IgD-negative memory B cell (primary cell): Measurements from ENCODE around the gene ZNF277. TPM values are rescaled to one million over a fixed set of nuclear protein-coding genes. Genes with fewer than 3 reads are reported as not detected.
"Not testable (repeated sequence)": the region's sequence is repeated elsewhere in the genome, so short reads cannot be mapped to it uniquely, and the experiment has no call there.

Experiments
- H3K27ac Mint-ChIP-seq, 3 donors: one replicate each; pipeline ENCODE4 v1.8.0; 2020 to 2022; ENCODE audit warnings: mild to moderate bottlenecking in 3 of 3, mixed read lengths in 3 of 3, moderate library complexity in 1 of 3
- H3K27me3 Mint-ChIP-seq: one replicate; pipeline ENCODE4 v1.8.0; 2021; ENCODE audit warnings: mixed read lengths
- H3K36me3 Mint-ChIP-seq: one replicate; pipeline ENCODE4 v1.8.0; 2020; ENCODE audit warnings: mild to moderate bottlenecking, mixed read lengths
- H3K4me1 Mint-ChIP-seq, 3 donors: one replicate each; pipeline ENCODE4 v1.8.0; 2020 to 2022; ENCODE audit warnings: mixed read lengths in 3 of 3, mild to moderate bottlenecking in 1 of 3
- H3K4me3 Mint-ChIP-seq, 4 donors: one replicate each; pipeline ENCODE4 v1.8.0; 2020 to 2022; ENCODE audit warnings: mild to moderate bottlenecking in 4 of 4, mixed read lengths in 4 of 4, moderate library complexity in 3 of 4
- H3K9me3 Mint-ChIP-seq, 3 donors: one replicate each; pipeline ENCODE4 v1.8.0; 2020 to 2021; ENCODE audit warnings: mixed read lengths in 3 of 3, mild to moderate bottlenecking in 1 of 3
- polyA plus RNA-seq: library from polyadenylated mRNA; unstranded; fragments of 300-500 nt; fragmentation: Illumina TruSeq; gene quantifications from one replicate; pipeline ENCODE4 v1.2.3, GENCODE V29; 2021

Gene ZNF277
- polyA plus RNA-seq, 1 donor from 2014 or later = 16.5 TPM

DNA sequence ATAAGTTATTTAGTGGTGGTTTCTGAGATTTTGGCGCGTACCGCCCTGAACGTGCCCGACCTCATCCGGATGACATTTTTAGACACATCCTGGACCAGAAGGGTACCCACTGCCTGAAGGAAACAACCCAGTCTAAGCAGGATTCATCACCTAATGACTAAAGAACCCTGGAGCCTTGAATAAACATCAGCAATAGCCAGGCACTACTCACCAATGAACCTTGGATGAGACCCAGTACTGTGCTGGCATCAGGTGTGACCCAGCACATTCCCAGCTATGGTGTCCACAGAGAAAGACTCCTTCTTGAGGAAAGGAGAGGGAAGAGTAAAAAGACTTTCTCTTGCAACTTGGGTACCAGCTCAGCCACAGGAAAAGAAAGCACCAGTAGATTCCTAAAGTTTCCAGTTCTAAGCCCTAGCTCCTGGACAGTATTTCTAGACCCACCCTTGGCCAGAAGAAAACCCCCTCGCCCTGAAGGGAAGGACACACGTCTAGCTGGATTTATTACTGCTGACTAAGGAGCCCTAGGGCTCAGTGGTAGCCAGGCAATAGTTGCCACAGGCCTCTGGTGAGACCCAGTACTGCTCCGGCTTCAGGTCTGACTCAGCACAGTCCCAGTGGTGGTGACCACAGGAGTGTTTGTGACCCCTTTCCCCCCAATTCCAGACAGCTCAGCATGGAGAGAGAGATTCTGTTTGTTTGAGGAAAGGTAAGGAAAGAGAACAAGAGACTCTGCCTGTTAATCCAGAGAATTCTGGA, 32.5 kb downstream of the ZNF277 start:
- H3K27ac Mint-ChIP-seq = no peak overlapping the region

DNA sequence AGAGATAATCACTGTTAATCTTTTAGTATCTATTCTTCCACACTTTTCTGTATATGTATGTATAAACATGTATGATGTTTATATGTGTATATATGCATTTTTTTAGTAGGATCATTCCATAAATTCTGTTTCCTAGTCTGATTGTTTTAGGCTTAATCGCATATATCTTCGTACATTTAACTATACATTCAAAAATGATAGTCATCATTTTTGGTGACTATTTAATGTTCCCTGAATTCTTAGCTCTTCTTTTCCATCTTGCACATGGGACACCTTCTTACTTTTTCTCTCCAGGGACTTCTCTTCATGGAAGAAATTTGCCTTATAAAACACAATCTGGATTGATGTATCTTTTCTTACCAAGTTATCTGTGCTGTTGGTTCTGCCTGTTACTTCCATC, 42.1 kb downstream of the ZNF277 start:
- Mint-ChIP-seq H3K27me3 (no peaks in the 10 kb centered on the region), H3K4me1 (peaks cover 10 to 29% (median 11%) of the 10 kb centered on the region in 3 donors)

More for the DNA sequence above, 32.5 kb downstream of the ZNF277 start:
- no peak overlapping the region for H3K4me3 Mint-ChIP-seq
- no peaks in the 10 kb centered on the region for H3K27me3 Mint-ChIP-seq
- no peaks in the 10 kb centered on the region for H3K4me1 Mint-ChIP-seq
- peaks cover 1 to 3% (median 2%) of the 10 kb centered on the region in 3 donors for H3K9me3 Mint-ChIP-seq
- peaks cover 13% of the 10 kb centered on the region for H3K36me3 Mint-ChIP-seq

DNA sequence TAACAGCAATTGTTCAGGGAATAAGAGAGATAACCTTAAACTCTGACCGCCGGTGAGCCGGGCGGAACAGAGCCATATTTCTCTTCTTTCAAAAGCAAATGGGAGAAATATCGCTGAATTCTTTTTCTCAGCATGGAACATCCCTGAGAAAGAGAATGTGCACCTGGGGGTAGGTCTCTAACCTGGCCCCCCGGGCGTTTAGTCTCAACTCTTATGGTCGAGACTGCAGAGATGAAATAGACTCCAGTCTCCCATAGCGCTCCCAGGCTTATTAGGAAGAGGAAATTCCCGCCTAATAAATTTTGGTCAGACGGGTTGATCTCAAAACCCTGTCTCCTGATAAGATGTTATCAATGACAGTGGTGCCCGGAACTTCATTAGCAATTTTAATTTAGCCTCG, 43.5 kb downstream of the ZNF277 start:
- not testable (repeated sequence) for H3K4me3 Mint-ChIP-seq, H3K36me3 Mint-ChIP-seq, H3K27me3 Mint-ChIP-seq, H3K9me3 Mint-ChIP-seq, H3K27ac Mint-ChIP-seq
- peaks cover 10 to 35% (median 14%) of the 10 kb centered on the region in 3 donors for H3K4me1 Mint-ChIP-seq

More for the DNA sequence above, 42.1 kb downstream of the ZNF277 start:
- Mint-ChIP-seq H3K27ac (no peak overlapping the region), H3K36me3 (peaks cover 2% of the 10 kb centered on the region), H3K9me3 (peaks cover 0 to 2% (median 0%) of the 10 kb centered on the region in 3 donors), H3K4me3 (no peak overlapping the region)

DNA sequence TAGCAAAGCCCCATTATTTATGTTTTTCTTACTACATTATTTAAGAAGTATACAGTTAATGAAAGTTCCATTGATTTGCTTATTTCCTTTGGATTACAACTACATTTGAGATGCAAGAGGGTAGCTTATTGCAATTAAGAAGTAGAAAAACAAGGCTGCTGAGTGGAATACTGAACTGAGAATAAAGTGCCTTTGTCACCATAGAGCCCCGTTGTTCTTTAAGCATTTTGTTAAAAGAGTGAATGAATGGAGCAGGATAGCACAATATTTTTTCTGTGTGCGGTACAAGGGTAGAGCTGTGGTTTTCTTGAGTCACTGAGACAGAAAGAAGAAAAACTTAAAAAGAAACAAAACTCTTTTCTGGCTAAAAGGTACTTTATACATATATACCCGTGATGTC, 45.6 kb downstream of the ZNF277 start:
- H3K4me3 Mint-ChIP-seq = no peak overlapping the region
- no peaks in the 10 kb centered on the region for H3K9me3 Mint-ChIP-seq
- H3K4me1 Mint-ChIP-seq = peaks cover 10 to 30% (median 23%) of the 10 kb centered on the region in 3 donors
- no peak overlapping the region for H3K27ac Mint-ChIP-seq
- no peaks in the 10 kb centered on the region for H3K27me3 Mint-ChIP-seq
- peaks cover 2% of the 10 kb centered on the region for H3K36me3 Mint-ChIP-seq

DNA sequence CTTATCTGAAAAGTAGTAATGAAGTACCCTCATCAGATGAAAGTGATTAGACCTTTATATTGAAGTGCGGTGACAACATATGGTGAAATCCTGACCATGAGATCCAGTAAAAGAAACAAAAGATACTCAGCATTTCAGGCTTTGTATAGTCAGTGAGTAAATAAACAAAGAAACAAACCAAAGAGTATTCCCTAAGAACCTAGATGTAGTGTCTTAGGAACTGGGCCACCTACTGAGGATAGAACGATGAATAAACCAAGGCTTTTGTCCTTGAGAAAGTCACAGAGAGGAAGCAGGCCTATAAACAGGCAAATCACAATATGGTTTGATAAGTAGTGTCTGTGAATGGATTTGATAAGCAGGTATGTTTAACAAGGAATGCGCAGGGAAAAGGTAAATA, 46.2 kb downstream of the ZNF277 start:
- H3K36me3 Mint-ChIP-seq = no peaks in the 10 kb centered on the region
- H3K4me3 Mint-ChIP-seq = no peak overlapping the region
- no peaks in the 10 kb centered on the region for H3K27me3 Mint-ChIP-seq
- H3K4me1 Mint-ChIP-seq = peaks cover 8 to 30% (median 23%) of the 10 kb centered on the region in 3 donors
- no peak overlapping the region for H3K27ac Mint-ChIP-seq
- H3K9me3 Mint-ChIP-seq = no peaks in the 10 kb centered on the region

DNA sequence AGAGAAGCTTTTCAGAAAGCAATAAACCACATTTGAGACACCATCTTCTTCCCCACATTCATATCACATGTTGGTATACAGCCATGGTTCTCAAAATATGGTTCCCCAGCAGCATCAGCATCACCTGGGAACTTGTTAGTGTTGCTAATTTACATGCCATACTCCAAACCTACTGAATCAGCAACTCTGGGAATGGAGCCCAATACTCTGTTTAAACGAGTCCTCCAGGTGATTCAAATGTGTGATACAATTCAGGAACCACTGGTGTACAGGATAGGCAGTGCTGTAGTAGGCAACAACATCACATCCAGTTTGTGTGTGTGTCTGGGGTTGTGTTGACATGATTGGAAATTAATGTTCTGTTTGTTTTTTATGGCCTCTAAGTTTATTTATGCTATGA, 47.7 kb downstream of the ZNF277 start:
- no peaks in the 10 kb centered on the region for H3K9me3 Mint-ChIP-seq
- no peak overlapping the region for H3K4me3 Mint-ChIP-seq
- H3K27ac Mint-ChIP-seq = peak overlapping the region in 1 of 3 donors; percentile 19
- H3K27me3 Mint-ChIP-seq = no peaks in the 10 kb centered on the region
- H3K4me1 Mint-ChIP-seq = peaks cover 9 to 30% (median 23%) of the 10 kb centered on the region in 3 donors
- no peaks in the 10 kb centered on the region for H3K36me3 Mint-ChIP-seq

DNA sequence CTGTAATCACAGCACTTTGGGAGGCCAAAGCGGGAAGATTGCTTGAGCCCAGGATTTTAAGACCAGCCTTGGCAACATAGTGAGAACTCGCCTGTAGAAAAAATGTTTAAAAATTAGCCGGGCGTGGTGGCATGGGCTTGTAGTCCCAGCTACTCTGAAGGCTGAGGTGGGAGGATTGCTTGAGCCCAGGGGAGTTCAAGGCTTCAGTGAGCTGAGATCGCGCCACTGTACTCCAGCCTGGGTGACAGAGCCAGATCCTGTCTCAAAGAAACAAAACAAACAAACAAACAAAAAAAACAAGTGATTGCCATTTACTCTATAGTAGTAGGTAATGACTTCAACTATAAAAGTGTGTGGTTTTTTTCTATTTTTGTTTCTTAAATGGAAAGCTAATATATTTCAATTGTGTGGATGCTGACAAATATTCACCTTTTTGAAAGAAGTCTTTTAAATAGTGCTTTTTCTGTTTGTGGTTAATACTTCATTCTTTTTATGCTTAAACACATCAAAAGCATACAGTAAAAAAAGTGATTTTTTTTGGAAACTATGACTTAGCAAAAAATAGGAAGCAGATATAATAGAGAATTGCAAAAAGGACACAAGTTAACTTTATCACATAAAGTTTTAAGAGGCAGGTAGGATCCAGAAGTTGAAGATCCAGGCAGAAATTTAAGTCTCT, 48.4 kb downstream of the ZNF277 start:
- H3K4me1 Mint-ChIP-seq = peaks cover 12 to 35% (median 23%) of the 10 kb centered on the region in 3 donors
- H3K9me3 Mint-ChIP-seq = no peaks in the 10 kb centered on the region
- no peaks in the 10 kb centered on the region for H3K36me3 Mint-ChIP-seq
- no peak overlapping the region for H3K4me3 Mint-ChIP-seq
- H3K27ac Mint-ChIP-seq = peak overlapping the region in 1 of 3 donors; percentile 19
- no peaks in the 10 kb centered on the region for H3K27me3 Mint-ChIP-seq

DNA sequence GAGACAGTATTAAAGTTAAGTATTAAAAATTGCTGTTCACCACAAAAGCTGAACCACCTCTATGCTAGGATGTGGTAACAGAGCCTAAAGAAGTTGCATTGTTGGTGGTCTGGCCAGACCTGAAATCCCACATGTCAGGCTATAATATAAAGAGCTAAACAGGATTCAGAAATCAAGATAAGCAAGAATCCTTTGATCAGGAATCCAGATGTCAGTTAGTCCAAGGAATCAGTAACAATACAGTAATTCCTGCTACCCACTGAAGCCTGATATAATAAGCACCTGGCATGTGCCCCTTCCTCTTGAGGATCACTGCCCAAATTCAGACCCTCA, 48.9 kb downstream of the ZNF277 start:
- H3K27ac Mint-ChIP-seq = no peak overlapping the region
- no peaks in the 10 kb centered on the region for H3K27me3 Mint-ChIP-seq
- H3K36me3 Mint-ChIP-seq = no peaks in the 10 kb centered on the region
- peaks cover 12 to 35% (median 23%) of the 10 kb centered on the region in 3 donors for H3K4me1 Mint-ChIP-seq
- H3K9me3 Mint-ChIP-seq = no peaks in the 10 kb centered on the region
- no peak overlapping the region for H3K4me3 Mint-ChIP-seq

DNA sequence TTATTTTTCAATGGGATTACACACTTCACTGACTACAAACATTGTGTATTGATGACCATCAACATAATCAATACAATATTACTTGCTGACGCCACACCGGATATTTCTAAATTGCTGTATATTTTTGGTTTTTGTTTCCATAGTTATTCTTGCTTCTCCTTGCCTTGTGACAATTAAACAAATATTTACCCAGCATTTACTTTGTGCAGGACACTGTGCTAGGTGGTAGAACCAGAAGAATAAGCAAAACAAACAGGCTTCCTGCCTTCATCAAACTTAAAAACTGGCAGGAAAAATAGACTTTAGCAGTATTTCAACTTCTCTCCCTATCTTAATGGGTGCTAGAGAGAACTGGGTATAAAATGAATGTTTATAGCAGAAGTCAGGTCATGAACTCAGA, 50.6 kb downstream of the ZNF277 start:
- Mint-ChIP-seq H3K27me3 (no peaks in the 10 kb centered on the region), H3K9me3 (no peaks in the 10 kb centered on the region), H3K4me3 (no peak overlapping the region), H3K27ac (no peak overlapping the region), H3K4me1 (peaks cover 6 to 25% (median 24%) of the 10 kb centered on the region in 3 donors), H3K36me3 (peaks cover 2% of the 10 kb centered on the region)

DNA sequence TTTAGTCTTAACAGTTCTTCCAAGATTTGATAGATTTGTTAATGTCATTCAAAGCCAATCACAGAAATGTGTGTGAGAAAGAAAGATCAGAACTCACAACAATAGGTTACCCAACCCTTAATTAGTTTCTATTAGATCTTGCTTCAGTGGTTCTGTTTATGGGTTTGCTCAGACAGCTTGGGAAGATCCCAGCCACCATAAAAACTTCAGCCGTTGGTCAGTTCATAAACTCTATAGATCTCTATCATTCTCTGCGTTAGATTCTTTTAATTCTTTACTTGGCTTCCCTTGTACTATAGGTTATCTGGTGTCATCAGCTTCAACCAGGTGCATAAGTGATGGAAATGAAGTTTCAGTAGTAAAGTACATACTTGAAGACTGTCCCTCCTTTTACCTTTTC, 54.4 kb downstream of the ZNF277 start:
- no peaks in the 10 kb centered on the region for H3K9me3 Mint-ChIP-seq
- H3K27ac Mint-ChIP-seq = no peak overlapping the region
- H3K27me3 Mint-ChIP-seq = no peaks in the 10 kb centered on the region
- peaks cover 6% of the 10 kb centered on the region for H3K36me3 Mint-ChIP-seq
- H3K4me1 Mint-ChIP-seq = peaks cover 7 to 21% (median 16%) of the 10 kb centered on the region in 3 donors
- H3K4me3 Mint-ChIP-seq = no peak overlapping the region

DNA sequence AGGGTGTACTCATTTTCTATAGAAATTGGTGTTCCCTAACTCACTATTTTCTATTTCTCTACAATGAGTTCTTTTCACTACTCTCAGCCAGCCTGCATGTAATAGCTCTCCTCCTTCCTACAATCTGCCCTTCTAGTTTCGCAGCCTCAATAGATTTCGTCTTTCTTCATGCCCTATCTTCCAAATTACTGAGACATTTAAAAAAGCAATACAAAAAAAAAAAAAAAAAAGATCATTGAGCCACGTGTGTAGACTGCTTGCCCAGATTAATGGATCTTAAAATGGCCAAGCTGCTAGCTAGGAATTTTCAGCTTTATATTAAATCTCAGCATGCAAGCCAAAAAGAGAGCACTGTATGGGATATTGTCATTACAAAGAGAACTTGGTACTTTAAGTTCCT, 55.5 kb downstream of the ZNF277 start:
- Mint-ChIP-seq H3K27me3 (no peaks in the 10 kb centered on the region), H3K27ac (no peak overlapping the region), H3K4me1 (peaks cover 7 to 16% (median 16%) of the 10 kb centered on the region in 3 donors), H3K9me3 (no peaks in the 10 kb centered on the region), H3K4me3 (peak overlapping the region in 1 of 4 donors; percentile 9), H3K36me3 (peaks cover 6% of the 10 kb centered on the region)

DNA sequence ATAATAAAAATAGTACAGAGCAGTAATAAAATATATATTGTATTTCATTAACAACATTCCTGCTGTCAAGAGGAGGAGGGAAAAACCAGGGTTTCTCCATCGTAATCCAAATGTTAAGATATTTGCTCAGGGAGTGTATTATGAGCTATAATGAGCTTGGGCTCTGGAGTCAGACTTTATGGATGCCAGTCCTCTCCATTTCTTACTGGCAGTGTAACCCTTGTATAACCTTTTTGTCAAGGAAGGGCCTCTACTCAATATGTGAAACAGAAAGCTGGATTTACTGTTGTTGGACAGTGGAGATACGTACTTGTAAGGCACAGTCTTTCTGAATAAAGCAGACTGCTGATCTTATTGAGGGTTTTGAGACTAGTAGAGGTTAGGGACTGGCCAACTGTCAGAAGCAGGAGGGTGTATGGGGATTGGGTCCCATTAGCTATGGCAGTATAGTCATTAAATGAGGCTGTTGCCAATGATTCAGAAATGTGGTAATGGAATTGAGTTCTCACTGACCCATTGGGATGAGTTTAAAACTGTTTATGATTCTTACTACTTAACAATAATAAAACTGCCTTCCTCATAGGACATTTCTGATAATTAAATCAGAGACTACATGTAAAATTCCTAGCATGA, 56.5 kb downstream of the ZNF277 start:
- Mint-ChIP-seq H3K27me3 (no peaks in the 10 kb centered on the region), H3K4me3 (no peak overlapping the region), H3K27ac (no peak overlapping the region), H3K36me3 (peaks cover 7% of the 10 kb centered on the region), H3K4me1 (peaks cover 7 to 16% (median 15%) of the 10 kb centered on the region in 3 donors), H3K9me3 (no peaks in the 10 kb centered on the region)

DNA sequence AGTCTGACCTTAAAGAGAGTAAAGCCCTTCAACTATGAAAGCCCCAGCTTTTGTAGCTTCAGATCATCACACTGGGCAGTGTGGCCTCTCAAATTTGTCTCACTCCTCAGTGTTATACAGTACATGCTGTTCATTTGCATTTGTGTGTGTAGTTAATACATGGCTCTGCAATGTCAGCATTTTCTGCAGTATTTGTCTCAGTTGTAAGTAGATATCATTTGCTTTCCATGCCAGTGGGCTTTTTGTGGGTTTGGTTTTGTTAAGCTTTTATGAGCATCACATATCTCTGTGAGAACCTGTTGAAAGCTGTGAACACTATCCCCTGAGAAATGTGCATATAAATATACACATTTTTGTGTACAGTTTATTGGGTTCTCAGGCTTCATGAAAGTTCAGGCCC, 57.0 kb downstream of the ZNF277 start:
- Mint-ChIP-seq H3K4me3 (no peak overlapping the region), H3K4me1 (peaks cover 7 to 16% (median 15%) of the 10 kb centered on the region in 3 donors), H3K9me3 (no peaks in the 10 kb centered on the region), H3K27me3 (no peaks in the 10 kb centered on the region), H3K36me3 (peaks cover 8% of the 10 kb centered on the region), H3K27ac (no peak overlapping the region)

DNA sequence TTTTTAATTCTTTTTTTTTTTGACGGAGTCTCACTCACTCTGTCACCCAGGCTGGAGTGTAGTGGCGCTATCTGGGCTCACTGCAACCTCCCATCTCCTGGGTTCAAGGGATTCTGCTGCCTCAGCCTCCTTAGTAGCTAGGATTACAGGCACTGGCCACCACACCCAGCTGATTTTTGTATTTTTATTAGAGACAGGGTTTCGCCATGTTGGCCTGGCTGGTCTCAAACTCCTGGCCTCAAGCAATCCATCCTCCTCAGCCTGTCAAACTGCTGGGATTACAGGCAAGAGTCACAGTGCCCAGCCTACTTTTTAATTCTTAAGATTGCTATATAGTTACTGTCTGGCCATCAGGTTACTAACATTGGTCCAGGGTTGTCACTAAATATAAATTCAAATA, 59.6 kb downstream of the ZNF277 start:
- Mint-ChIP-seq H3K27me3 (no peaks in the 10 kb centered on the region), H3K27ac (no peak overlapping the region), H3K36me3 (peaks cover 8% of the 10 kb centered on the region), H3K9me3 (no peaks in the 10 kb centered on the region), H3K4me3 (no peak overlapping the region), H3K4me1 (peaks cover 5 to 12% (median 11%) of the 10 kb centered on the region in 3 donors)

DNA sequence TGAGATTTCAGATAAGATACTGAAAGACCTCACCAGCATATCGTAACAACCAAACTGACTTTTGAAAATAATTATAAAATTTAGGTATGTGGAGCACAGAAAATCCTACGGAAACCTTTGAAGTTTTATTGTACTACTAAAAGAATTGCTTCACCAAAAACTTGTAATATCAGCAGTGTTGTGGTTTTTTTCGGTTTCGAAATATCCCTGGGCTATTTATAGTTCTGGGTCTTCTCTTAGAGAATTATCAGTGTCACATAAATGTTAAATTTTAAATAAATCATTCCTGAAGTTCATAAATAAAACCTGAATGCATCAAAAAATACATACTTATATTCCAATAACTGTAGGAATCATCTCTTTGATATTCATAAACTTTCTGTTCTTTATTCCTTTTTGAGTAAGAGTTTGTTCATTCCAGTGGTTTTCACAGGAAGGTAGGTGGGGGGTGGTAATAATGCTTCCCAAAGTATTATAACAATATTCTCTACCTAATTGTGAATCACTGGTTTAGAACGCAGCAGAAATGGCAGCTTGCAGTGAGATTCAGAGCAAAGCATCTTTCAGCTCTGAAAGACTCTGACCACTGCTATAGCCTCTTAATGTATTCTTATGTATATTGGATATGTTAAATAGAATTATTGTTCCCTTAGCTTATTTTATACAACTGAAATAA, 60.2 kb downstream of the ZNF277 start:
- H3K36me3 Mint-ChIP-seq = peaks cover 6% of the 10 kb centered on the region
- no peak overlapping the region for H3K4me3 Mint-ChIP-seq
- peaks cover 5 to 12% (median 11%) of the 10 kb centered on the region in 3 donors for H3K4me1 Mint-ChIP-seq
- no peaks in the 10 kb centered on the region for H3K9me3 Mint-ChIP-seq
- H3K27me3 Mint-ChIP-seq = no peaks in the 10 kb centered on the region
- no peak overlapping the region for H3K27ac Mint-ChIP-seq
